T-helper 17 cell (primary cell): ENCODE results near the gene ITGB6. TPM values are rescaled to one million over a fixed set of nuclear protein-coding genes. Genes with fewer than 3 reads are reported as not detected.

ENCODE experiments used
- ATAC-seq: fragments of 150-1000 bp; cut with Tn5 transposase; 2 replicates; pipeline ENCODE4 v1.10.0; 2021; ENCODE audit warnings: mild to moderate bottlenecking, moderate library complexity
- DNase-seq, 3 donors: peaks; one replicate each; pipeline versions ENCODE4 v3.0.0 to v3.0.0-alpha.2; 2020 to 2021
- H3K9me3 ChIP-seq: one replicate; pipeline ENCODE4 v1.7.0; 2013; ENCODE audit warnings: low read length, mild to moderate bottlenecking; ENCODE audit not compliant: control insufficient read depth, poor library complexity, severe bottlenecking
- H3K27ac Mint-ChIP-seq: one replicate; pipeline ENCODE4 v1.8.0; 2022; ENCODE audit warnings: mild to moderate bottlenecking, moderate library complexity, mixed read lengths
- H3K27me3 Mint-ChIP-seq: one replicate; pipeline ENCODE4 v1.8.0; 2022; ENCODE audit warnings: mixed read lengths
- H3K36me3 Mint-ChIP-seq: one replicate; pipeline ENCODE4 v1.8.0; 2022; ENCODE audit warnings: low read depth, mixed read lengths
- H3K4me1 Mint-ChIP-seq: one replicate; pipeline ENCODE4 v1.8.0; 2022; ENCODE audit warnings: mild to moderate bottlenecking, mixed read lengths
- H3K4me3 Mint-ChIP-seq: one replicate; pipeline ENCODE4 v1.8.0; 2022; ENCODE audit warnings: mild to moderate bottlenecking, moderate library complexity, mixed read lengths
- total RNA-seq, 4 donors: library from RNA in 2 of 4; stranded (reverse) in 2 of 4; gene quantifications; one replicate each; pipeline ENCODE4 v1.2.3 and lab custom pipeline; 2022 to 2026

ITGB6 gene
- total RNA-seq, 2 donors from 2014 or later, result not detected

DNA sequence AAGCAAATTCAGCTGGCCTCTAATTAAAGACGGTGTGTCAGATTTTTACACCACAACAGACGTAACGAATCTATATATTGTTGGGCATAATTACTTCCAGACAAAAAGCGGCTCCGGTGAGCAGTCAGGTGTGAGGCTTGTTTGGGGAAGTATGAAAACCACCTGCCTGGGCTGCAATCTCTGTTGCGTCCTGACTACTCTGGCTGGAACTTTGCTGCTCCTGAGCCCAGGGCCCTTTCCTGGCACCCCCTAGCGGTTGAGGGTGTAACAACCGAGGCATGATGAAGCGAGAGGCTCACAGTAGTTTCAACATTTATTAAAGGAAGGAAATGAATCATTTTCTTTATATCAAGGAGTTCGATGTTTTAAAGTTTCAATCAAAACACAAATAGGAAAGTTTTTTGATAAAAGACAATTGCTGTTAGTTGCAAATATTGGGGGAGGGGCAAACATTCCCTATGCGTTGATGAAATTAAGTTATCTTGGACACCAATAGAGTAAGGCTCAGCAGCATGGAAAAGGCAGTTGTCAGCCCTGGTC lies 10.6 kb upstream of the ITGB6 start:
- peak; percentile 36 to 68 (median 41) for DNase-seq
- H3K9me3 ChIP-seq, result no peaks in the 10 kb centered on the region
- peaks cover 18% of the 10 kb centered on the region for H3K27me3 Mint-ChIP-seq
- H3K36me3 Mint-ChIP-seq, result no peaks in the 10 kb centered on the region
- peak; percentile 95 for ATAC-seq
- no peak overlapping the region for H3K27ac Mint-ChIP-seq
- H3K4me3 Mint-ChIP-seq, result no peak overlapping the region
- peaks cover 10% of the 10 kb centered on the region for H3K4me1 Mint-ChIP-seq

DNA sequence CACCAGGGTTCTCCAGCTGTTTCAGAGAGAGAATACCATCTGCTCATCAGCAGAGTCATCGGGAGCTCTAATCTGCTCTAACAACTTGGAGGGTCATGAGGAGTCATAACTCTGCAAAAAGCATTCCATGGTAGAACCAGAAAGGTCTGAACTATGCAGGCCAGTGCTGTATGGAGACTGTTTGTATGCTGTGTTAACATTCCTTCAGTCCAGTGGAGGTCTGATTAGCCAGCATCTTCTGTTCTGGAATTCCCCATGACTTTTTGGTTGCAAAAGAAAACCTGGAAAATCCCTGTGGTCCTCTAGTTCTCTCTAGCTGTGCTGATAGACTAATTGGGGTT lies 9.4 kb upstream of the ITGB6 start:
- Mint-ChIP-seq H3K27me3 (peaks cover 10% of the 10 kb centered on the region), H3K4me1 (peaks cover 10% of the 10 kb centered on the region), H3K4me3 (no peak overlapping the region), H3K36me3 (no peaks in the 10 kb centered on the region), H3K27ac (no peak overlapping the region)
- no peaks in the 10 kb centered on the region for H3K9me3 ChIP-seq
- ATAC-seq (no peak), DNase-seq (no peak)

DNA sequence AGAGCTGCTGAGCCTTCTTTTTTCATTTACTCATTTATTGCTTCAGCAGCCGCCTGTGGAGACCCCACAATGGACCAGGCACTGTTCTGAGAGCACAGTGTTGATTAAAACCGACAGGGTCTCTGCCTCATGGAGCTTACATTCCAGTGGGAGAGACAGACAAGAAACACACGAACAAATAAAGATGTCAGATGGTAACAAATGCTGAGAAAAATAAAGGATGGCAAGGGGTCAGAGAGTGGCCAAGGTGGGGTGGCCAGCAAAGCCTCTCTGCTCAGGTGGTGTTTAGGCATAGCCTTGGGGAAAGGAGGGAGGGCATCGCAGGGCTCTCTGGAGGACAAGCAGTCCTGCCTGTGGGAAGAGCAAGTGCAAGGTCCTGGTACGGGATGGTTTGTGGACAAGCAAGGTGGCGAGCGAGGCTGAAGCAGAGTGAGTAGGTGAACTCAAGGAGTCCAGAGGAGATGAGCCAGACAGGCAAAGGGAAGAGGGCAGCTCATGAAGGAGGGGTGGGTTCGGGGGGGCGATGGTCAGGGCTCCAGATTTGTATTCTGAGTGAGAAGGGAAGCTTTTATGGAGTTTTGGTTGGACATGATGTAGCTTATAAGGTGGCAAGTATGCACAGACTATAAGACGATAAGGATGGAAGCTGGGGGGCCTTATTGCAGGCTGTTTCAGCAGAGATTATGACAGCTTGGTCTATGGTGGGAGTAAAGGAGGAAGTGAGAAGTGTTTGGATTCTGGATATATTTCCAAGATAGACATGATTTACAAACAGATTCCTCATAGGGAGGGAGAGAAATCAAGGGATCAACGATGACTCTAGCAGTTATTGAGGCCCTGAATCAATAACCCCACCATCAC lies 8.8 kb upstream of the ITGB6 start:
- H3K27ac Mint-ChIP-seq, result no peak overlapping the region

DNA sequence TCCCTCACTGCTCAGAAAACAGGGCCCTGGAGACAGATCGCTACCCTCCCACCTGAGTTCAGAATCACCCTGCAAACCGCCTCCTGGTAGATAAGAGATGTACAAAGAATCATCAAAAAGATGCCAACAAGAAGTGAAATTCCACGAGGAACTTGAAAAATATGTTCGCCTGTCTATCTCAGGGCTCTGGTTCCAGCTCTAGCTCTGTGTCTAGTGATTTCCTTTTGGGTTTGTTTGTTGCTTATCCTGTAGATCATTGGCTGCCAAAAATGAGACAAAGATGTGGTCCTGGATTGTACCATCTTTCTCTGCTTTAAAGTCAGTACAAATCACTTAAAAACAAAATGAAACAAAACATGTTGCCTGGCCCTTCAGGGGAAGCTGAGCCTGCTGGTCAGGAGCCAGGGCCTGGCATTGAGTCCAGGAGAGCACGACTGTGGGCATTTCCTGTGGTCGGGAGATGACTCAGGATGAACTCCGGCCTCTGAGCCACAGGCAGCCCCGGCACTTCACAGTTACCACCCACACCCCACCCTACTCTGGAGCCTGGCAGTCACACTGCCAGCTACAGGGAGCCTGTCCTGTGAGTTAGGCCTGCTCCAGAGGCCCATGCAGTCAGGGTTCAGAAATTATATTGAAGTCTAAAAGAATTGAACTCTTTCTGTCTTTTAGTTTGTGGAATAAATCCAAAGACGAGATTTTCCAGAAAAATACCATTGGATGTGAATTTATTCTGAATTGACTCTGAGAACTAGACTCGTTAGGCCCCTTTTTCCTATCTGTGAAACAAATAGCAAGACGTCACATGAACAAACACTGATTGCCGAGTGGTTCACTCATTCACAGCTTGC lies 8.0 kb upstream of the ITGB6 start:
- no peaks in the 10 kb centered on the region for H3K9me3 ChIP-seq
- Mint-ChIP-seq H3K4me1 (peaks cover 10% of the 10 kb centered on the region), H3K27ac (no peak overlapping the region), H3K27me3 (no peaks in the 10 kb centered on the region), H3K4me3 (no peak overlapping the region), H3K36me3 (no peaks in the 10 kb centered on the region)
- DNase-seq (no peak), ATAC-seq (no peak)

More for the DNA sequence above, 8.8 kb upstream of the ITGB6 start:
- H3K4me3 Mint-ChIP-seq, result no peak overlapping the region
- ATAC-seq (no peak), DNase-seq (no peak)
- H3K4me1 Mint-ChIP-seq, result peaks cover 10% of the 10 kb centered on the region
- no peaks in the 10 kb centered on the region for H3K36me3 Mint-ChIP-seq
- no peaks in the 10 kb centered on the region for H3K9me3 ChIP-seq
- peaks cover 5% of the 10 kb centered on the region for H3K27me3 Mint-ChIP-seq

DNA sequence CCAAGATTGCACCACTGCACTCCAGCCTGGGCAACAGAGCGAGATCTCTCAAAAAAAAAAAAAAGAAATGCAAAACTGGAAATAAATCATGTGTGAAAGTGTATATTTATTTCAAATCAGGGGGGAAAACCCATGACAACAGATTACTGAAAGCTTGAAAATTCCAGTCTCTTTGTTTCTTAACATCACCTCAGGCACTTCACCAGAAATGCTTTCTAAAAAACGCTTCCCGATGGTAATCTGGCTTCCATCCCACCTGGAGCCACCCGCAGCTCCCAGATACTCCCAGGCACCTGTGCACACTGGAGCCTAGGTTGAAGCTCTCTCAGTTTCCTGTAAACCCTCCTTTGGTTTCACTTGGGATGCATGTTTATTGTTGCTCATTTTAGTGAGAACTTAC lies 7.2 kb upstream of the ITGB6 start:
- Mint-ChIP-seq H3K4me3 (no peak overlapping the region), H3K27ac (no peak overlapping the region), H3K27me3 (no peaks in the 10 kb centered on the region), H3K4me1 (peaks cover 10% of the 10 kb centered on the region), H3K36me3 (no peaks in the 10 kb centered on the region)
- H3K9me3 ChIP-seq, result no peaks in the 10 kb centered on the region
- ATAC-seq (no peak), DNase-seq (no peak)

DNA sequence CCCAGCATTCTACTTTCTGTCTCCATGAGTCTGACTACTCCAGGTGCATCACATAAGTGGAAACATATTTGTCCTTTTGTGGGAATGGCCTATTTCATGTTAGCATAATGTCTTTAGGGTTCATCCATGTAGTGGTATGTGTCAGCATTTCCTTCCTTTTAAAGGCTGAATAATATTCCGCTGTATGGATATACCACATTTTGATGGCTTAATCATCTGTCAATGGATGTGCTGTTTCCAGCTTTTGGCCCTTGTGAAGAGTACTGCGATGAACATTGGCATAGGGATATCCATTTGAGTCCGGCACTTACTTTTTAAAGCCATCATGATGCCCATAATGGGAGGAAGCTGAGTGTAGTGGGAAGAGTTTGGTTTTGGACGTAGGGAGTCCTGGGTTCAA lies 6.4 kb upstream of the ITGB6 start:
- no peak for DNase-seq
- Mint-ChIP-seq H3K27me3 (no peaks in the 10 kb centered on the region), H3K4me3 (no peak overlapping the region), H3K36me3 (no peaks in the 10 kb centered on the region), H3K4me1 (peaks cover 10% of the 10 kb centered on the region), H3K27ac (no peak overlapping the region)
- ATAC-seq, result no peak
- no peaks in the 10 kb centered on the region for H3K9me3 ChIP-seq

DNA sequence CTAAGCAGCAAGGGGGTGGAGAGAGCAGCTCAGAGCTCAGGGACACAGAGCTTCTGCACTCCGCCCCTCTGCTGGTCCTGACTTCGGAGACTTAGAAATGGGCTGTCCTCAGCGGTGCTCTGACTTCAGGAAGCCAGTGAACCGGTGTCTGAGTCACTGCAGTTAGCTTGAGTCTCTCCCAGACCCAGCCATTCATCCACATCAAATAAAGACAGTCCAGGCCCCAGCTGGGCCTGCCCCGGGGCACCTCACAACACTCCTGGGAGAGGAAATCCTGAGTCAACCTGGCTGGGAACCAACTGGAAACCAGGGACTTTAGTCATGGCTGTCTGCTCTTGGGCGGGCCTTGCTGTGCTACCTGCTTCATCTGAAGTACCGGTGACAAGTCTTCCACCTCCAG lies 5.4 kb upstream of the ITGB6 start:
- DNase-seq, result no peak
- Mint-ChIP-seq H3K4me3 (no peak overlapping the region), H3K4me1 (peaks cover 4% of the 10 kb centered on the region), H3K36me3 (no peaks in the 10 kb centered on the region), H3K27ac (no peak overlapping the region), H3K27me3 (no peaks in the 10 kb centered on the region)
- H3K9me3 ChIP-seq, result no peaks in the 10 kb centered on the region
- no peak for ATAC-seq

DNA sequence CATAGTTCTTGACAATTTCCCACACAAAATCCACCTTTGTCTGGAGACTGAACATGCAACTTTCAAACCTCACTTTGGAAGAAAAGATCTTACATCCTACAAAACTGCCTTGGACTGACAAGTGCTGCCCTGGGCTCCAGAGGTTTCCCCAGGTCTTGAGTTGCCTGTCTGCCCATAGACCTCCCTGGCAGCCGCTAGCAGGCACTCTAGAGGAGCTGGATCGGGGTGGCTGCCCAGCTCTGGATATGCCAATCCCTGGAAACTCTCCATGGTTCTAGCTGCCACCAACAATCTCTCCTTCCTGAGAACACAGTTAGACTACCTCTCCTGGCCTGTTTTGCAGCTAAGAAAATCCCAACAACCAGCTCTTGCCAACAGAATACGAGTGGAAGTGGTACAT lies 3.4 kb upstream of the ITGB6 start:
- H3K9me3 ChIP-seq, result no peaks in the 10 kb centered on the region
- H3K27ac Mint-ChIP-seq, result no peak overlapping the region
- DNase-seq (no peak), ATAC-seq (no peak)
- H3K27me3 Mint-ChIP-seq, result peaks cover under 1% of the 10 kb centered on the region
- no peak overlapping the region for H3K4me3 Mint-ChIP-seq
- no peaks in the 10 kb centered on the region for H3K36me3 Mint-ChIP-seq
- H3K4me1 Mint-ChIP-seq, result peaks cover 6% of the 10 kb centered on the region

DNA sequence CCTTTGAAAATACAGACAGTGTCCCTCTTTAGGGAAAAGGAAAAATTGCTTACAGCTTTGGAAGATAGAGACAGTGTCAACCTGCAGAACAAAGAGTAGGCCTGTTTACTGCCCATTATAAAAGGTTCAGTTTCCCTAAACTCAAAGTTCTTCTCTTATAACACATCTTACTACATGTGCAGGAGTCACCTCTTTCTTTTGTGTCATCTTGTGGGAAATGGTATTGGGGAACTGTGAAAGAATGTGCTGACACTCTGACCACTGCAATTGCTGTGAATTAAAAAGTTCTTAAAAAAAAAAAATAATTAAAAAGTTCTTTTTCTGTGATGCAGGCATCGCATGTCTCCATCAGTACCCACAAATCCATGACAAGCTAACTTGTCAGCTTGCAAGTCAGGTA lies 2.9 kb upstream of the ITGB6 start:
- H3K36me3 Mint-ChIP-seq, result no peaks in the 10 kb centered on the region
- ATAC-seq, result no peak
- H3K27me3 Mint-ChIP-seq, result peaks cover 4% of the 10 kb centered on the region
- H3K9me3 ChIP-seq, result no peaks in the 10 kb centered on the region
- no peak overlapping the region for H3K27ac Mint-ChIP-seq
- H3K4me3 Mint-ChIP-seq, result no peak overlapping the region
- DNase-seq, result no peak
- H3K4me1 Mint-ChIP-seq, result peaks cover 6% of the 10 kb centered on the region

DNA sequence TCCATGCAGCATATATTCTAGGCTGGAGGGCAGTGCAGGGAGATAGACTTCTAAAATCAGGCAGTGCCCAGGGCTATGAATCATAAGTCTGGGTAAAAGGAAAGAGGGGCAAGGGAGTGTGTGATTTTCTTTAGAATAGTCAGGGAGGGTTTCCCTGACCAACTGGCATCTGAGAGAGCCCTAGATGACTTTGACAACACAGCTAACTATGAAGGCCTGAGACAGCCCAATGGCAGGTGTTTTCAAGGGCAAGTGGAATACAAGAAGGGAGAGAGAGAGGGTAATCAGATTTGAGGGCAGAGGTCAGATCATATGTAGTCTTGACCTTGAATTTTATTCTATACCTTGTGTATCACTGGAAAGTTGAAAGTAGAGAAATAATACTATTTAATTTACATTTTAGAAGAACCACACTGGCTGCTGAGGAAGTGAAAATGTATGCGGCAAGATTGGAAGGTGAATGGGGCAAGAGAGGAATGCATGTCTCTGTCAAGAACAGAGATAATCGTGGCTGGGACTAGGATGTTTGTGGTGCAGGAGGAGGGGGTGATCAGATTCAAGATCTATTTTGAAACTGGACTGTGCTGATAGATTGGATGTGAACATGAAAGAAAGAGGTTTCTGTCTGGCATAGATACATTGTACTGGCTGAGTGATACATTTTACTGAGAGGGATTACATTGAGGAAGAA lies 1.9 kb upstream of the ITGB6 start:
- H3K4me1 Mint-ChIP-seq, result peaks cover 6% of the 10 kb centered on the region
- no peak overlapping the region for H3K4me3 Mint-ChIP-seq
- DNase-seq (no peak), ATAC-seq (no peak)
- no peaks in the 10 kb centered on the region for H3K9me3 ChIP-seq
- no peaks in the 10 kb centered on the region for H3K36me3 Mint-ChIP-seq
- H3K27ac Mint-ChIP-seq, result no peak overlapping the region
- H3K27me3 Mint-ChIP-seq, result peaks cover 4% of the 10 kb centered on the region

DNA sequence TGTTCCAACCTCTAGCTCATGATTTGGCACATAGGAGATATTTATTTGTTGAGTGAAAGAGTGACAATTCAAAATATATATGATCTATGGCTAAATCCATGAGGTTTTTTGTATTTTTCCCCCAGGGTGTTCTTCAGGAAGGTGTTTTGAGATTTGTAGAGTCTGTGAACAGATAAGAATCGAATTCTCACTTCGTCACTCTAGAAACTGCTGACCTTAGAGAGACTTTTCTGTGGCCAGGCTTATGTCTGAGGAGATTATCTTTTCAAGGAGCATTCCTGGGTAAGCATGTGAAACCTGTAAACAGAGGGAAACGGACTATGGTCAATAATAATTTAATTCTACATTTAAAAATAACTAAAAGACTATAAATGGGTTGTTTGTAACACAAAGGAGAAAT lies 849 bp upstream of the ITGB6 start:
- DNase-seq (no peak), ATAC-seq (no peak)
- peaks cover 4% of the 10 kb centered on the region for H3K27me3 Mint-ChIP-seq
- H3K36me3 Mint-ChIP-seq, result no peaks in the 10 kb centered on the region
- H3K27ac Mint-ChIP-seq, result no peak overlapping the region
- H3K9me3 ChIP-seq, result no peaks in the 10 kb centered on the region
- H3K4me3 Mint-ChIP-seq, result no peak overlapping the region
- peaks cover 6% of the 10 kb centered on the region for H3K4me1 Mint-ChIP-seq

DNA sequence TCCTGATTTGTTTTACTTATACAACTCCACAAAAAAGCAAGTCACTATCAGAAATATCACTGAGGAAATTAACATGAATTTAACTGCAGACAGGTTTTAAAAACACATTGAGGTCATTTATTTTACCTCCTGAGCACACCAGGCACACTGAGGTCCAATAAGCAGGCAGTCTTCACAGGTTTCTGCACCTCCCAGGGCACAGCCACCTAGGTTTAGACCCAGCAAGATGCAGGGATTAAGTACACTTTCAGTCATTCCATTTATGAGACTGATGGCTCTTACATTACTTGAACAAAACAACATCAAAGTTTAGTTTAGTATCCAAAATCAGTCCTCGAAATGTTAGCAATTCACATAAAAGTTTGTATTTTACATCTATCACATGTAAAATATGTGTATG lies 1.0 kb downstream of the ITGB6 start:
- ATAC-seq, result no peak
- Mint-ChIP-seq H3K27ac (no peak overlapping the region), H3K4me1 (peaks cover 6% of the 10 kb centered on the region), H3K4me3 (no peak overlapping the region), H3K36me3 (no peaks in the 10 kb centered on the region), H3K27me3 (peaks cover 4% of the 10 kb centered on the region)
- no peak for DNase-seq
- no peaks in the 10 kb centered on the region for H3K9me3 ChIP-seq

DNA sequence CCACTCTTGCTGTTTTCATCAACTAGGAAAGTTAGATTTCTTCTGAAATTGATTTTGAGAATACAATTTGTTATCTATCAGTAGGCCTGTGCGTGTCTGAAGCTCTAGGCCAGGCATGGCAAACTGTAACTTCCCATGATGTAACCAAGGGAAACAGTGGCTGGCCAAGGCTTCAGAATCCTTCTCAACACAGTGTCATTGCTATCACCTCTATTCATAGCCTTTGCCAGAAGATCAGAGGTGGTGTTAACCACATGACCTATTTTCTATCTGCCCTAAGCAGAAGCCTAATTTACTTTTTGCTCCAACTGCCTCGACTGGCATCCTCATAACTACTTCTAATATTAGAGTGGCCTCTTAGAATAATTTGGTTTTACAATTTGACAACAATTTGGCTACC lies 2.5 kb downstream of the ITGB6 start:
- no peaks in the 10 kb centered on the region for H3K9me3 ChIP-seq
- DNase-seq (no peak), ATAC-seq (no peak)
- Mint-ChIP-seq H3K4me1 (peaks cover 6% of the 10 kb centered on the region), H3K27ac (no peak overlapping the region), H3K27me3 (peaks cover 4% of the 10 kb centered on the region), H3K36me3 (no peaks in the 10 kb centered on the region), H3K4me3 (no peak overlapping the region)
